WTC11 (cell line): ENCODE data around the gene ASAH2B. TPM values are rescaled to one million over a fixed set of nuclear protein-coding genes. Genes with fewer than 3 reads are reported as not detected.
"Not testable (repeated sequence)": the region's sequence is repeated elsewhere in the genome, so short reads cannot be mapped to it uniquely, and the experiment has no call there.

Experiments used
- ATAC-seq: fragments of 200-7000 bp; cut with Tn5 transposase; 2 replicates; pipeline ENCODE4 v1.10.0; 2021; ENCODE audit warnings: mild to moderate bottlenecking, moderate library complexity
- CTCF ChIA-PET: fragments of 300-600 bp; sonication (Branson Sonifier 250); formaldehyde crosslinking; loops from one replicate; lab custom pipeline; 2021; ENCODE audit warnings: antibody characterized with exemption; lab: Charles Lee
- POLR2A ChIA-PET: fragments of 350-600 bp; sonication (Branson Sonifier 250); formaldehyde crosslinking; loops from one replicate; lab custom pipeline; 2021; ENCODE audit warnings: antibody characterized with exemption; lab: Charles Lee
- DNase-seq: peaks from one replicate; pipeline ENCODE4 v3.0.0; 2021; ENCODE audit warnings: low spot score
- H3K27ac Mint-ChIP-seq: 2 replicates; pipeline ENCODE4 v1.8.0; 2021; ENCODE audit warnings: mixed read lengths
- H3K27me3 Mint-ChIP-seq: 2 replicates; pipeline ENCODE4 v1.8.0; 2021; ENCODE audit warnings: low read depth, mild to moderate bottlenecking, moderate library complexity, mixed read lengths
- H3K36me3 Mint-ChIP-seq: 2 replicates; pipeline ENCODE4 v1.8.0; 2021; ENCODE audit warnings: mixed read lengths
- H3K4me1 Mint-ChIP-seq: 2 replicates; pipeline ENCODE4 v1.8.0; 2022; ENCODE audit warnings: mixed read lengths
- H3K4me3 Mint-ChIP-seq: 2 replicates; pipeline ENCODE4 v1.8.0; 2021; ENCODE audit warnings: mild to moderate bottlenecking, moderate library complexity, mixed read lengths
- H3K9me3 Mint-ChIP-seq: 2 replicates; pipeline ENCODE4 v1.8.0; 2021; ENCODE audit warnings: mixed read lengths
- ATF1 ChIP-seq: sonication (generic); formaldehyde crosslinking; IDR thresholded peaks from 2 replicates; pipeline ENCODE4 v1.8.1; 2023; ENCODE audit warnings: mild to moderate bottlenecking, moderate library complexity, missing genetic modification reagents
- CREB1 ChIP-seq: sonication (generic); formaldehyde crosslinking; IDR thresholded peaks from 2 replicates; pipeline ENCODE4 v1.8.0; 2023; ENCODE audit warnings: mild to moderate bottlenecking, missing genetic modification reagents
- EMX1 ChIP-seq: fragments of 250-450 bp; sonication (Bioruptor Pico); IDR thresholded peaks from 2 replicates; pipeline ENCODE4 v1.8.0; 2021; ENCODE audit warnings: mild to moderate bottlenecking
- ESRRA ChIP-seq: sonication (generic); formaldehyde crosslinking; IDR thresholded peaks from 2 replicates; pipeline ENCODE4 v1.8.1; 2022; ENCODE audit warnings: mild to moderate bottlenecking, missing genetic modification reagents, borderline replicate concordance
- FOXK1 ChIP-seq: sonication (generic); formaldehyde crosslinking; IDR thresholded peaks from 2 replicates; pipeline ENCODE4 v1.8.0; 2022; ENCODE audit warnings: mild to moderate bottlenecking, moderate library complexity, missing genetic modification reagents
- FOXP4 ChIP-seq: sonication (generic); formaldehyde crosslinking; IDR thresholded peaks from 2 replicates; pipeline ENCODE4 v1.8.0; 2022; ENCODE audit warnings: mild to moderate bottlenecking, missing genetic modification reagents
- IRF2 ChIP-seq: sonication (generic); formaldehyde crosslinking; IDR thresholded peaks from 2 replicates; pipeline ENCODE4 v1.8.0; 2022; ENCODE audit warnings: low read depth, missing genetic modification reagents, borderline replicate concordance
- NFE2L1 ChIP-seq: sonication (generic); formaldehyde crosslinking; IDR thresholded peaks from 2 replicates; pipeline ENCODE4 v1.8.1; 2023; ENCODE audit warnings: missing genetic modification reagents
- NFYB ChIP-seq: sonication (generic); formaldehyde crosslinking; conservative IDR thresholded peaks from 2 replicates; pipeline ENCODE4 v1.8.0; 2022; ENCODE audit warnings: low read depth, missing genetic modification reagents
- SOX15 ChIP-seq: fragments of 250-450 bp; sonication (Bioruptor Pico); IDR thresholded peaks from 2 replicates; pipeline ENCODE4 v1.9.0; 2021; ENCODE audit warnings: mild to moderate bottlenecking
- USF1 ChIP-seq: sonication (generic); formaldehyde crosslinking; IDR thresholded peaks from 2 replicates; pipeline ENCODE4 v1.8.0; 2022; ENCODE audit warnings: mild to moderate bottlenecking, missing genetic modification reagents
- ZNF671 ChIP-seq: fragments of 250-450 bp; sonication (Bioruptor Pico); IDR thresholded peaks from 2 replicates; pipeline ENCODE4 v1.8.0; 2021; ENCODE audit warnings: mild to moderate bottlenecking
- total RNA-seq: library from RNA; stranded (reverse); gene quantifications from 3 replicates; pipeline ENCODE4 v1.2.3, GENCODE V29; 2021
- TF ChIP-seq, protein P1 (sequence below): fragments of 250-450 bp; sonication (Bioruptor Pico); IDR thresholded peaks from 2 replicates; pipeline ENCODE4 v1.8.0; 2021; ENCODE audit warnings: mild to moderate bottlenecking
- TF ChIP-seq, protein P2 (sequence below): sonication (generic); formaldehyde crosslinking; IDR thresholded peaks from 2 replicates; pipeline ENCODE4 v1.8.1; 2023; ENCODE audit warnings: mild to moderate bottlenecking, missing genetic modification reagents
- TF ChIP-seq, protein P3 (sequence below): fragments of 250-450 bp; sonication (Bioruptor Pico); IDR thresholded peaks from 2 replicates; pipeline ENCODE4 v1.9.0; 2021; ENCODE audit warnings: moderate library complexity, mild to moderate bottlenecking, inconsistent platforms, borderline replicate concordance
- TF ChIP-seq, protein P4 (sequence below): fragments of 250-450 bp; sonication (Bioruptor Pico); IDR thresholded peaks from 2 replicates; pipeline ENCODE4 v1.9.0; 2021; ENCODE audit warnings: mild to moderate bottlenecking
- TF ChIP-seq, protein P5 (sequence below): sonication (generic); formaldehyde crosslinking; IDR thresholded peaks from 2 replicates; pipeline ENCODE4 v1.8.1; 2023; ENCODE audit warnings: mild to moderate bottlenecking, missing genetic modification reagents, moderate library complexity

ASAH2B gene
- total RNA-seq, 1 experiment from 2014 or later: 5.7 TPM

DNA sequence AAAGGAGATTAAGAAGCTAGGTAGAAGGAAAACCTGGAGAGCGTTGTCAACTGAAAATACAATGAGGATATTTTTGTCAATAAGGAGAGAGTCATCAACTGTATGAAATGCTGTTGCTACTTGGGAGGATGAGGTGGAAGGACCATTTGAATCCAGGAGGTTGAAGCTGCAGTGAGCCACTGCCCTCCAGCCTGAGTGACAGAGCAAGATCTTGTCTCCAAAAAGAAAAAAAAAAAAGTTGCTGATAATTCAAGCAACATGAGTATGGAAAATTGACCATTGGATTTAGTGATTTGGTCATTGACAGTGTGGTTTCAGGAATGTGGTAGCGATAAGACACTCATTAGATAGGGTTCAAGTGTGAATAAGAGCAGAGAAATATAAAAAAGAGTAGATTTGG lies 11.6 kb upstream of the ASAH2B start:
- H3K4me3 Mint-ChIP-seq, H3K27ac Mint-ChIP-seq, DNase-seq, ATAC-seq, CTCF ChIA-PET, H3K4me1 Mint-ChIP-seq, H3K9me3 Mint-ChIP-seq, H3K36me3 Mint-ChIP-seq, H3K27me3 Mint-ChIP-seq, POLR2A ChIA-PET: not testable (repeated sequence)

DNA sequence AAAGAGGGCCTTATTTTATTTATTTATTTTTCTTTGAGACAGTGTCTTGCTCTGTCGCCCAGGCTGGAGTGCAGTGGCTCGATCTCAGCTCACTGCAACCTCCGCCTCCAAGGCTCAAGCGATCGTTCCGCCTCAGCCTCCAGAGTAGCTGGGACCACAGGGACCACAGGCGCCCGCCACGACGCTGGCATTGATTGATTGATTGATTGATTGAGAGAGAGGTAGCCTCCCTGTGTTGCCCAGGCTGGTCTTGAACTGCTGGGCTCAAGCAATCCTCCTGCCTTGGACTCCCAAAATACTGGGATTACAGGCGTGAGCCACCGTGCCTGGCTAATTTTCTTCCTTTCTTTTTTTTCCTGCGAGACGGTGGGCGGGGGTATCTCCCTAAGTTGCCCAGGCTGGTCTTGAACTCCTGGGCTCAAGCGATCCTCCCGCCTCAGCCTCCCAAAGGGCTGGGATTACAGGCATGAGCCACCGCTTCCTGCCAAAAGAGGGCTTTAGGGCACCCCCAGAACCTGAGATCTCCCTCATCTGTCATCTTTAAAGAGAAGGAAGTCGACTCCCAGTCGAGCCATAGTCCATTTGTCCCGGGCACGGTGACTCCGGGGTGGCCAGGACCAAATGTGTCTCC lies 634 bp upstream of the ASAH2B start:
- H3K4me3 Mint-ChIP-seq: peak overlapping the region; percentile 97
- H3K36me3 Mint-ChIP-seq, H3K9me3 Mint-ChIP-seq, ATAC-seq, DNase-seq, POLR2A ChIA-PET, H3K4me1 Mint-ChIP-seq: not testable (repeated sequence)
- H3K27ac Mint-ChIP-seq: 0 out of 2 replicates have a peak overlapping the region, but pooled peaks have one; percentile 63
- CTCF ChIA-PET: interaction anchor here (0.6 to 1.6 kb wide), 3 partner anchors 70 to 185 kb away, joined by 3 read pairs; no protein-coding TSS in a partner anchor
- H3K27me3 Mint-ChIP-seq: peaks cover 20% of the 10 kb centered on the region

- no peak for TF ChIP-seq FOXK1 (CRISPR knock-in tag)
- TF ChIP-seq, protein P1, sequence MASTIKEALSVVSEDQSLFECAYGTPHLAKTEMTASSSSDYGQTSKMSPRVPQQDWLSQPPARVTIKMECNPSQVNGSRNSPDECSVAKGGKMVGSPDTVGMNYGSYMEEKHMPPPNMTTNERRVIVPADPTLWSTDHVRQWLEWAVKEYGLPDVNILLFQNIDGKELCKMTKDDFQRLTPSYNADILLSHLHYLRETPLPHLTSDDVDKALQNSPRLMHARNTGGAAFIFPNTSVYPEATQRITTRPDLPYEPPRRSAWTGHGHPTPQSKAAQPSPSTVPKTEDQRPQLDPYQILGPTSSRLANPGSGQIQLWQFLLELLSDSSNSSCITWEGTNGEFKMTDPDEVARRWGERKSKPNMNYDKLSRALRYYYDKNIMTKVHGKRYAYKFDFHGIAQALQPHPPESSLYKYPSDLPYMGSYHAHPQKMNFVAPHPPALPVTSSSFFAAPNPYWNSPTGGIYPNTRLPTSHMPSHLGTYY (CRISPR knock-in tag): no peak
- TF ChIP-seq ZNF671 (CRISPR knock-in tag): no peak
- no peak for TF ChIP-seq ATF1 (CRISPR knock-in tag)
- no peak for TF ChIP-seq SOX15 (CRISPR knock-in tag)
- no peak for TF ChIP-seq FOXP4 (CRISPR knock-in tag)
- TF ChIP-seq, protein P2, sequence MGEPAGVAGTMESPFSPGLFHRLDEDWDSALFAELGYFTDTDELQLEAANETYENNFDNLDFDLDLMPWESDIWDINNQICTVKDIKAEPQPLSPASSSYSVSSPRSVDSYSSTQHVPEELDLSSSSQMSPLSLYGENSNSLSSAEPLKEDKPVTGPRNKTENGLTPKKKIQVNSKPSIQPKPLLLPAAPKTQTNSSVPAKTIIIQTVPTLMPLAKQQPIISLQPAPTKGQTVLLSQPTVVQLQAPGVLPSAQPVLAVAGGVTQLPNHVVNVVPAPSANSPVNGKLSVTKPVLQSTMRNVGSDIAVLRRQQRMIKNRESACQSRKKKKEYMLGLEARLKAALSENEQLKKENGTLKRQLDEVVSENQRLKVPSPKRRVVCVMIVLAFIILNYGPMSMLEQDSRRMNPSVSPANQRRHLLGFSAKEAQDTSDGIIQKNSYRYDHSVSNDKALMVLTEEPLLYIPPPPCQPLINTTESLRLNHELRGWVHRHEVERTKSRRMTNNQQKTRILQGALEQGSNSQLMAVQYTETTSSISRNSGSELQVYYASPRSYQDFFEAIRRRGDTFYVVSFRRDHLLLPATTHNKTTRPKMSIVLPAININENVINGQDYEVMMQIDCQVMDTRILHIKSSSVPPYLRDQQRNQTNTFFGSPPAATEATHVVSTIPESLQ (CRISPR knock-in tag): no peak
- TF ChIP-seq, protein P3, sequence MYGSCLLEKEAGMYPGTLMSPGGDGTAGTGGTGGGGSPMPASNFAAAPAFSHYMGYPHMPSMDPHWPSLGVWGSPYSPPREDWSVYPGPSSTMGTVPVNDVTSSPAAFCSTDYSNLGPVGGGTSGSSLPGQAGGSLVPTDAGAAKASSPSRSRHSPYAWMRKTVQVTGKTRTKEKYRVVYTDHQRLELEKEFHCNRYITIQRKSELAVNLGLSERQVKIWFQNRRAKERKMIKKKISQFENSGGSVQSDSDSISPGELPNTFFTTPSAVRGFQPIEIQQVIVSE (CRISPR knock-in tag): no peak
- no peak for TF ChIP-seq NFE2L1 (CRISPR knock-in tag)
- TF ChIP-seq CREB1 (CRISPR knock-in tag): no peak
- no peak for TF ChIP-seq EMX1 (CRISPR knock-in tag)
- TF ChIP-seq, protein P4, sequence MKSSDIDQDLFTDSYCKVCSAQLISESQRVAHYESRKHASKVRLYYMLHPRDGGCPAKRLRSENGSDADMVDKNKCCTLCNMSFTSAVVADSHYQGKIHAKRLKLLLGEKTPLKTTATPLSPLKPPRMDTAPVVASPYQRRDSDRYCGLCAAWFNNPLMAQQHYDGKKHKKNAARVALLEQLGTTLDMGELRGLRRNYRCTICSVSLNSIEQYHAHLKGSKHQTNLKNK (CRISPR knock-in tag): no peak
- TF ChIP-seq USF1 (CRISPR knock-in tag): no peak
- TF ChIP-seq IRF2 (CRISPR knock-in tag): no peak
- TF ChIP-seq, protein P5, sequence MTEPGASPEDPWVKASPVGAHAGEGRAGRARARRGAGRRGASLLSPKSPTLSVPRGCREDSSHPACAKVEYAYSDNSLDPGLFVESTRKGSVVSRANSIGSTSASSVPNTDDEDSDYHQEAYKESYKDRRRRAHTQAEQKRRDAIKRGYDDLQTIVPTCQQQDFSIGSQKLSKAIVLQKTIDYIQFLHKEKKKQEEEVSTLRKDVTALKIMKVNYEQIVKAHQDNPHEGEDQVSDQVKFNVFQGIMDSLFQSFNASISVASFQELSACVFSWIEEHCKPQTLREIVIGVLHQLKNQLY: no peak
- TF ChIP-seq NFYB (CRISPR knock-in tag): no peak
- no peak for TF ChIP-seq ESRRA
- peaks cover 7% of the 10 kb centered on the region for H3K4me1 Mint-ChIP-seq
- no peak for ATAC-seq
- peaks cover 14% of the 10 kb centered on the region for H3K27me3 Mint-ChIP-seq
- ChIA-PET POLR2A (interaction anchor here (0.6 kb wide), 1 partner anchor 332 kb away, joined by 5 read pairs; no protein-coding TSS in a partner anchor), CTCF (interaction anchor here (1.6 kb wide), 1 partner anchor 71 kb away, joined by 3 read pairs; no protein-coding TSS in a partner anchor)
- H3K36me3 Mint-ChIP-seq: no peaks in the 10 kb centered on the region
- H3K27ac Mint-ChIP-seq: peak overlapping the region; percentile 93
- H3K4me3 Mint-ChIP-seq: peak overlapping the region; percentile 97
- no peaks in the 10 kb centered on the region for H3K9me3 Mint-ChIP-seq
- no peak for DNase-seq
These were observed 535 bp downstream of the ASAH2B start for GRCh38 chr10:50740293-50740648.

GRCh38 chr10:50742820-50743219 lies 3.1 kb downstream of the ASAH2B start:
- ATAC-seq, H3K27me3 Mint-ChIP-seq, H3K9me3 Mint-ChIP-seq, H3K27ac Mint-ChIP-seq, H3K4me1 Mint-ChIP-seq, H3K36me3 Mint-ChIP-seq, DNase-seq, POLR2A ChIA-PET, H3K4me3 Mint-ChIP-seq, CTCF ChIA-PET: not testable (repeated sequence)

DNA sequence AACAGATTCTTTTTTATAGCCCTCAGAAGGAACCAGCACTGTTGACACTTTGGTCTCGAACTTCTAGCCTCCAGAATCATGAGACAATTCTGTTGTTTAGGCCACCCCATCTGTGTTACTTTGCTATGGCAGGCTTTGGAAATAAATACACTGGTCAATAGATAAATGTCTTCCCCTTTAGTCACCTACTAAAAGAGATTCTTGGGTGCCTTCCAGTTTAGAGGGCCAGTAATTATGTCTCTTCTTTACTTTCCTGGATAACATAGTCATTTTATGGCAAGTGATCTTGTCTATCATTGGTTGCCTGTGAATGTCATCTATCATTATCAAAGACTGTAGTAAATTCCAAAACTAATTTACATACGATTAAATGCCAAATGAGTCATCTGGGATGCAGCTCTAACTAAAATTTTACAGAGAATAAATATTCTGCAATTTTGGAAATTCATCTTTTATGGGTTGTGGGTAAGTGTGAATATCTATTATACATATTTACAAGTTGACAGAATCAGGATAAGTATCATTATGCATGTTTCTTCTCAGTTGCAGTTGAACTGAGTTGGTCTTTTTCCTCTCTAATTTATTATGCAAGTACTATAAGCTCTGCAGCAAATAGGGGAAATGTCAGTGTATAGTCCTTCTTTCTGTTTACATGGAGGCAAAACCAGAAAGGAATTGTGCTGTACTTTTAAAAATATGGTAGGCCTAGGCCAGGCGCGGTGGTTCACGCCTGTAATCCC lies 27.2 kb downstream of the ASAH2B start:
- H3K4me3 Mint-ChIP-seq, H3K27me3 Mint-ChIP-seq, H3K4me1 Mint-ChIP-seq, DNase-seq, H3K27ac Mint-ChIP-seq, ATAC-seq, CTCF ChIA-PET, POLR2A ChIA-PET: not testable (repeated sequence)
- H3K9me3 Mint-ChIP-seq: peaks cover 17% of the 10 kb centered on the region
- peaks cover 10% of the 10 kb centered on the region; the same call in 1 of the 2 replicates for H3K36me3 Mint-ChIP-seq
